GM19023 (cell line): Measurements from ENCODE around the gene SOBP.
A peak's percentile ranks its signal among the peaks of the same experiment; 100 is the strongest.

Source experiments
- ATAC-seq: cut with Tn5 transposase; IDR thresholded peaks from one replicate; pipeline ENCODE4 v1.9.1; 2021; ENCODE audit warnings: mild to moderate bottlenecking, moderate library complexity; ENCODE audit not compliant: unreplicated experiment

Gene SOBP

GRCh38 chr6:107485157-107485556, 4.8 kb upstream of the SOBP start:
- ATAC-seq, result no peak

DNA sequence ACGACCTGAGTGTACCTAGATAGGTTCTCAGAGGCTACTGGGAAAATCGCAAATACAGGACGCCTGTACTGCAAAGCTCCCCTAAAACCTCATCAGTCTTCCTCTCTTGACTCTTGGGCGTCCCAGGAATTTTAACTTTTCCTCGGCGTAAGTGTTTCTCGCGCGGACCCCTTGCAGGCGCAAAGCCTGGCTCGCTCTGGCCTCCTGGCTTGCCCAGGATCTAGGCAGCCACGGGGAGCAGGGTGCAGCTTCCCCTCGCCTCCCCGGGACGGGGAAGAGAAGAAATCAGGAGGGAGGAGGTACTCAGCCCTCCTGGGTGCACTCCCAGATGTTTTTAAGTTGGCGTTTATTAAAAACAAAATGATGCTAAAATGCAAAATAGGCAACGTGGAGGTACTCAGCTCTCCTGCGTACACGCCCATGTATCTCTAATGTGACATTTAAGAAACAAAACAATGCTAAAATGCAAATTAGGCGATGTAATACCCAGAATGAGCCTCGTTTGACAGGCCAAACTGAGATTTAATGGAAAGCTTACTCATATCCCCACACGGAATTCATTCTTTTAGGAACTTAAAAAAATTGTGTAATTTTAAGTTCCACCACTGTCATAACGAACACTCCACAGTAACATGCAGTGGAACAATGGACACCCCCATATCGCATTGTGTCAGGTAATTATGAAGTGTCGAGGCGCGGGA, 1.6 kb upstream of the SOBP start:
- ATAC-seq, result no peak

DNA sequence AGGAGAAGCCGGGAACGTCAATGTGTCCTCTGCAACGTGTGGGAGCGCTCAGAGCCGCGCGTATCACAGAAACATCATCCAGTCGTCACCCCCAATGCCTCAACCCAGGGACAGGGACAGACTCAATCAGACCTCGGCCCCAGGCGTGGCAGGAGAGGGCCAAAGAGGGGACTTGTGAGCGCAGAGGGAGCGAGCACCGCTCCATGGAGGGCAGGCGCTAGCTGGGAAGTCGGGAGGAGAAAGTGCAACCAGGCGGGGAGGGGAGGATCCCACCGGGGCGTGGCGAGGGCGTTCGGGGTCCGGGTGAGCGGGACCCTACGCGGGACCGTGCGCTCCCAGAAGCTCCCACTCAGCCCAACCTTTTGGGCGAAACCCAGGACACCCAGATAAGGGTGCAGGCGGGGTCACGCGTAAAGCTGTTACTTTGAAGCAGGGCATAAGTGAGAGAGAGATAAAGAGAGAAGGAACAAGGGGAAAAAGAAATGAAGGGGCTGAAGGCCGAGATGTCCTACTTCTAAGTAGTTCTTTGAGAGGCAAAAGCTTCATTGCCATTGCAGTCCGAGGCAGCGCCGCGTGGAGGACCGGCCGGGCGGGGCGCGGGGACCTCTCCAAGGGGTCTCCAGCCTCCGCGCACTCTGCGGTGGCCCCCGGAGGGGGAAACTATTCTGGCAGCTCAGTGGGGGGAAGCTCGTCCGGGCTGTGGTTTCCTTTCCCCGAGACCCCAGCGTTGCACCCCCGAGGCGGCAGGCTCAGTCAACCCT, 862 bp upstream of the SOBP start:
- peak; percentile 18 for ATAC-seq

DNA sequence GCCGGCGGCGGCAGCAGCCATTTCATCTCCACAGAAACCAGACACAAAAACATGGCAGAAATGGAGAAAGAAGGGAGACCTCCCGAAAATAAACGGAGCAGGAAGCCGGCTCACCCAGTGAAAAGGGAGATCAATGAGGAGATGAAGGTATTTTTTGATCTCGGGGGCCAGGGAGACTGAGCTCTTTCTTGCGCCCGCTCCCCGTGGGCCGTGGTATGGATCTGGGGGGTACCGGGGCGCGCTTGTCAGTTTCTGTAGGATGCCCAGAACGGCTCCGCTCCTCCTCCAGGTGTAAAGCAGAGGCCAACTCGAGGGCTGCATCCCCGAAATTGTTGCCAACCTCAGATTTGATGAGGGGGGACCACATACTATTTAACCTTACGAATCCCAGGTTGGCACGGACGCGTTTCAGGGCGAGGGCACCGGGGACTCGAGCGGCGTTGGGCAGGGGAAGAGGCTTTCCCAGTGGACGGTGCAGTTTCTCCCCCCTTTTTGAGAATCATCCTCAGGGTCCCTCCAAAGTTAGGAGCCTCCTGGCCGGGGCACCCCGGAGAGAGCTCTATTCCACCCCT, 735 bp downstream of the SOBP start:
- ATAC-seq, result no peak

GRCh38 chr6:107491138-107491609, 1.3 kb downstream of the SOBP start:
- ATAC-seq, result no peak

DNA sequence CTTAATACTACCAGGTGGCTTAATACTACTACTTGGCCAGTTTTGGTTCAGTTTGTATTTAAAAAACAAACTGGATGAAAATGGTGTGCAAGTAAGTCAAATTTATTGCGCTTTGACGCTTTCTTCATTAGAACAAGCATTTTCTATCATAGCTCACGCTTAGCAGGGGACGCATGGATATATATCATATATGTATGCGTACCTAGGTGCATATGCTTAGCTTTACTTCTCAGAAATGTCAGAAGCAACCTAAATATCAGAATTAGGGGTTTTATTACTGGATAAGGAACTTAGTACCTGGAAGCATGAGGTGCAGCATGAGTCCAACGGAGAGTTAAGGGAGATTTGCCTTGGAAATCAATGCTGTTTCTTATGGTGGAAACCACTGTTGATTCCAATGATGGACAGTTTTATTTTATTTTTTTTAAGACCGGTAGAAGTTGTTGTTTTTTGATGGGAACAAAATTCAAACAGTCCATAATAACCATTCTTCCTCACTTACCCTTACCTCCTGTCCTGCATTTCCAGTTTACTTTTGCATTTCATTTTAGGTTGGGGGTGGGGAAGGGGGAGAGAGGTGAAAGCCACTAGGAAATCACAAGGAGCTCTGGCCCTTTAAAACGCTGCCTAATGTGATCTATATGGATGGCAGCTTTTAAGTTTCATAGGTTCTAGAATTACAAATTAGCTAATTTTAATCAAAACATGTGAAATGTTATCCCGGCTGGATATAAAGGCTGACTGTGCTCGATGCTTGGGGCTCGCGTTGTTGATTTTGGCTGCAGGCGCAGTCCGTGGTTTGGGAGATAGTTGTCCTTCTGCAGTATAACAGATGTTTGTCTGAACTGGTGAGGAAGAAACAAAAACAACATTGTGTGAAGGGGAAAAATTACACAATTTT, 2.1 kb downstream of the SOBP start:
- no peak for ATAC-seq

- no peak for ATAC-seq
Measured at GRCh38 chr6:107493158-107494057, 3.5 kb downstream of the SOBP start.

DNA sequence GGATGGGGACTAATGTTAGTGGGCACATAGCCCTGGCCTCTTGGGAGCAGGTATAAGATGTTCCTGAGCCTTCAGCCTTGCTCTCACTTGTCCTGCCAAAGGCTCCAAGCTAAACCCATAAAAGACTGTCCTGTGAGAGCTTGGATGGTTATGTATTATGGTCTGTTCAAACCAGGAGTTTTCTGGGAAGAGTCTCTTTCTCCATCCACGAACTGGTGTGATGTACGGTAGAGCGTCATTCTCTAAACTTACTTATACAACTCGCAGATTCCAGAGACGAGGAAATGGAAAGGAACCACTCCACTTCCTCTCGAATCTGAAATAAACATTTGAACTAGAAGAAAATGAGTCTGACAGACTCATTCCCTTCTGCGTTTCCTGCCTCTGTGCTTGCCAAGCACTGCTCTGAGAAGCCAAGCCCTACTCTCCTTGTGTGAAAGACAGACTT, 5.3 kb downstream of the SOBP start:
- ATAC-seq, result no peak

- ATAC-seq, result no peak
Measured at GRCh38 chr6:107495971-107496370, 6.1 kb downstream of the SOBP start.

DNA sequence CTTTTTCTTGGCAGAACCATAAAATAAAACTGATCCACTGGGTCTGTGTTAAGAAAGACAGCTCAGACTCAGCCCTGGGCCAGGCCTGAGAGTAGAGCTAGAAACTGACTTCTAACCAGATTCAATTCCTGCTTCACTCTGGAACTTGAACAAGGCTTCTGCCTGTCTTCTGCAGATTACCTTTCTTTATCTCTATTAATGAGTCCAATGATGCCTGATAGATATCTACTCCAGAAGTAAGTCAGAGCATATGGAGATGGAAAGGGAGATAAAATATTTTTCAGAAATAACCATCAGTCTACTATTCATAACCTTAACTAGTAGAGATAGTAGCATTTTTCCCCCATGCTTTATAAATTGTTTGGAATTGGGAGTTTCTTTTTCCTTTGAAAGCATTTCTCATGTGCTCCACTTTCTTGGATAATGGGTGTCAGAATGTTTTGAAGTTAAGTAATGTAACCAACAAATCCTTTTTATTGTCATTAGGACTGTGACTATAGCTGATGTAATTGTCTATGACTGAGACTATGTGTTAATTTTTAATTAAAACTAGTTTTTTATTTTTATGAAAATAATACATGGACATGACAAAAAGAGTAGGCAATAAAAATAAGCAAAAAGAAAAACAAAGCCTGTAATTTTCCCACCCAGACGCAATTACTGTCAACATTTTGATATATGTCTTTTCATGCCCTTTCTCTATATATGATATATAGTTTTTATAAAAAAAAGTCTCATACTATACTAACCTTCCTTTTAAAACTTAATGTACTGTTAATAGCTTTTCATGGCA, 7.2 kb downstream of the SOBP start:
- no peak for ATAC-seq

- ATAC-seq, result no peak
Measured at GRCh38 chr6:107504270-107505026, 14.5 kb downstream of the SOBP start.

DNA sequence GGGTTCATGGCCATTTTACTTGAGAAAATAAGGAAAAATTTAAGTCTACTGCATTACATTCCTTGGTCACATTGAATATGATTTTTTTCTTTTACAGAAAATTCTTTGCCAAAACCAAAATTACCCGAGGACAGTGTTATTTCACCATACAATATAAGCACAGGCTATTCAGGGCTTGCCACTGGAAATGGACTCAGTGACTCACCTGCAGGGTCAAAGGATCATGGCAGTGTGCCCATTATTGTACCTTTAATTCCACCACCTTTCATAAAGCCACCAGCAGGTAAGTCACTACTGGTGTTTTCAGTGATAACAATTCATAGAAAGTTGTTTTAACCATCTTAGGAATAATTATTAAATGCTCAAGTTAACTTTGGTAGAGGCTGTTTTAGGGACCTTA, 16.2 kb downstream of the SOBP start:
- no peak for ATAC-seq

DNA sequence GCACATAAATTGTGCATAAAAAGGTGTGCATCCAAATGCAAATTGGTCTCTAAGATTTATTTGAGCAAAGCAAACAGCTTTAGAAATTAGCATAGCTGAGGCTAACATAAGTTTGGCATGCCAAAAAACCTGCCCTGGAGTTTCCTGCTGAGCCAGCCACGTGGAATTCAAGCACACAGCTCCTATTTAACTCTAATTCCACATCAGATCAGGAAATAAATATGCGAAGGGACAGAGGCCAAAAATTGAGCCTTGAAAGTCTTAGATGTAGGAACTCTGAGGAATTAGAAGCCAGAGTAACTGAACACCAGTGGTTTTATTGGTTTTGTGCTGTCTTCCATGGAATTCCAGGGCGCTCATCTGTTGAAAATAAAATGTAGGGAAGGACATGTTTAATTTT, 19.6 kb downstream of the SOBP start:
- no peak for ATAC-seq

- no peak for ATAC-seq
Measured at GRCh38 chr6:107510108-107510507, 20.2 kb downstream of the SOBP start.

- no peak for ATAC-seq
Measured at GRCh38 chr6:107511511-107511993, 21.6 kb downstream of the SOBP start.

DNA sequence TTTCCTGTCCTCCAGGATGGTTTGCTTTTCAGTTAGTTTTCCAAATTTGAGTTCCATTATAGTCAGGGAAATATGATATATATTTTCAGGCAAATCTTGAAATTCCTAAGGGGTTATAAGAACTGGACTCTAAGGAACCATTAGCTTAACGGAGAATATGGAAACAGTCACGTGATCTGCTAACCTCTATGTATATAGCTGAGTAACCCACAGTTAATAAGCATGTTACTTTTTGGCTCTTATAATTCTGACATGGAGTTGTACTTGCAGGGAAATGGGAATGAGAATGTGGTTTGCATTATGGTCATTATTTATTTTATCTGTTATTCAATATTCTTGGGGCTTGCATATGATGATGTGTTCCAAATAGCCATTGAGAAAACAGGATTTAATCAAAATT, 23.3 kb downstream of the SOBP start:
- ATAC-seq, result no peak

DNA sequence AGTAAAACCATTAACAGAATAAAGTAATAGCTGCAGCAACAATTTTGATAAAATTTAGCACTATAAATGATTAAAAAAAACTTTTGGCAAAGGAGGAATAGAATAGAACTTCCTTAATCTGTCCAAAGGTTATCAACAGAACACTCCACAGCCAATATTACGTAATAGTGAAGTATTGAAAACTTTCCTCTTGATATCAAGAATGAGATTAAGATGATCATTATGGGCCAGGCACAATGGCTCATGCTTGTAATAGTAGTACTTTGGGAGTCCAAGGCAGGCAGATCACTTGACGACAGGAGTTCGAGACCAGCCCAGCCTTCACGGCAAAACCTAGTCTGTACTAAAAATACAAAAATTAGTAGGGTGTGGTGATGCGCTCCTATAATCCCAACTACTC, 26.0 kb downstream of the SOBP start:
- ATAC-seq, result no peak

GRCh38 chr6:107517274-107517673, 27.4 kb downstream of the SOBP start:
- ATAC-seq, result no peak
